ENCODE measurements around the gene NAXD. TPM values are rescaled to one million over a fixed set of nuclear protein-coding genes. Genes with fewer than 3 reads are reported as not detected.

The NAXD gene
- total RNA-seq, 2 experiments from 2014 or later, result 17.4 to 17.8 TPM

DNA sequence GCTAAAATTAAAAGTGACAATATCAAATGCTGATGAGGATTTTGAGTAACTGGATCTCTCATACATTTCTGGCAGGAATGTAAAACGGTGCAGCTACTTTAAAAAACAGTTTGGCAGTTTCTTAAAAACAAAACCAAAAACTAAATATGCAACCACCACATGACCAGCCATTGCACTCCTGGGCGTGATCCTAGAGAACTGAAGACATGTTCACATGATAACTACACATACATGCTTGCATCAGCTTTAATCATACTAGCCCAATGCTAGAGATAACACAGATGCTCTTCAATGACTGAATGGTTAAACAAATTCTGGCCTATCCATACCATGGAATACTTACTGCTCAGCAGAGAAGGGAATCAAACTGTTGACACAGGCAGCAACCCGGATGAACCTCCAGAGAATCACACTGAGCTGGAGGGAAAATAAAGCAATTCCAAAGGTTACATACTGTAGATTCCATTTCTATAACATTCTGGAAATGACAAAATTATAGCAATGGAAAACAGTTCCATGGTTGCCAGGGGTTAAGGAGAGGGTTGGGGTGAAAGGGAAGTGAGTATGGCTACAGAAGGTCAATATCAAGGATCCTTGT lies 25.5 kb upstream of the NAXD start:
- Mint-ChIP-seq H3K36me3 (ENCODE audit: low read depth) (no peaks in the 10 kb centered on the region), H3K4me3 (no peak overlapping the region), H3K27me3 (peaks cover 5% of the 10 kb centered on the region), H3K9me3 (no peaks in the 10 kb centered on the region), H3K4me1 (ENCODE audit: low read depth) (no peaks in the 10 kb centered on the region), H3K27ac (no peak overlapping the region)
- Histone ChIP-seq H3K4me1 (ENCODE audit: insufficient read depth, low read length) (no peaks in the 10 kb centered on the region), H3K9me3 (ENCODE audit: control insufficient read depth in 1 of 2, insufficient read depth in 1 of 2, low read length in 2 of 2) (no peaks in the 10 kb centered on the region), H3K36me3 (ENCODE audit: insufficient read depth, low read length) (no peaks in the 10 kb centered on the region), H3K27ac (ENCODE audit: low read depth in 1 of 2, low read length in 2 of 2) (no peak overlapping the region), H3K4me3 (ENCODE audit: low read length) (no peak overlapping the region), H3K27me3 (ENCODE audit: control insufficient read depth in 1 of 2, insufficient read depth in 2 of 2, low read length in 2 of 2) (no peaks in the 10 kb centered on the region)
- ATAC-seq (ENCODE audit: poor library complexity), result no peak
- no peak for DNase-seq
- ChIA-PET CTCF (no interaction called here), POLR2A (no interaction called here)
- intact Hi-C loops (cut with DNase I, micrococcal nuclease), result loop anchor here in 1 of 2 experiments (10.0 kb wide), 1 partner anchor 465 kb away; no protein-coding TSS in a partner anchor
- no peak for TF ChIP-seq CTCF (IDR thresholded peaks at IDR 0.05)

- H3K9me3 ChIP-seq (ENCODE audit: control insufficient read depth in 1 of 2, insufficient read depth in 1 of 2, low read length in 2 of 2), result no peaks in the 10 kb centered on the region
- H3K4me3 Mint-ChIP-seq, result no peak overlapping the region
- TF ChIP-seq CTCF (IDR thresholded peaks at IDR 0.05), result no peak
- no peaks in the 10 kb centered on the region for H3K27me3 ChIP-seq (ENCODE audit: control insufficient read depth in 1 of 2, insufficient read depth in 2 of 2, low read length in 2 of 2)
- POLR2A ChIA-PET, result no interaction called here
- no peaks in the 10 kb centered on the region for H3K36me3 ChIP-seq (ENCODE audit: insufficient read depth, low read length)
- peaks cover 5% of the 10 kb centered on the region for H3K27me3 Mint-ChIP-seq
- no peaks in the 10 kb centered on the region for H3K36me3 Mint-ChIP-seq (ENCODE audit: low read depth)
- intact Hi-C loops (cut with DNase I, micrococcal nuclease), result loop anchor here in 1 of 2 experiments (10.0 kb wide), 1 partner anchor 464 kb away; no protein-coding TSS in a partner anchor
- no peak overlapping the region for H3K27ac ChIP-seq (ENCODE audit: low read depth in 1 of 2, low read length in 2 of 2)
- no peaks in the 10 kb centered on the region for H3K4me1 Mint-ChIP-seq (ENCODE audit: low read depth)
- H3K4me3 ChIP-seq (ENCODE audit: low read length), result no peak overlapping the region
- no peaks in the 10 kb centered on the region for H3K9me3 Mint-ChIP-seq
- H3K4me1 ChIP-seq (ENCODE audit: insufficient read depth, low read length), result no peaks in the 10 kb centered on the region
- DNase-seq (no peak), ATAC-seq (ENCODE audit: poor library complexity) (no peak)
- CTCF ChIA-PET, result no interaction called here
- H3K27ac Mint-ChIP-seq, result no peak overlapping the region
Observed at GRCh38 chr13:110590577-110590976, 24.8 kb upstream of the NAXD start.

DNA sequence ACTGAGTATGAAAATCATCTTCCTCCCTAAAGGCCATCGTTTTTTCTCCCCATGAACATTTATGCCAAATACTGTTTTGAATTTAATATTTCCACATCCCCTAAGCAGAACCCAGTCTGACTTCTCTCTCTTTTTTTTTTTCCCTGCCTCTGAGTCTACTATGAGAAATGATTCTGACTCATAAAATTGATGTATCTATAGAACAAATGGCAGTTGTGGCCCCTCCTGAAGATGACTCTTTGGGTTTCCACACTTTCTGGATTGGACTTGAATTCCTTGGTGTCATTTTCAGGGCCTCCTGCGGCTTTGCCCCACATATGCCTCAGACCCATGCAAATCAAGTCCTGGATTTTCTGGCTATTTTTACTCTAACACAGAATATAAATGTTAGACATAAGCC lies 22.7 kb upstream of the NAXD start:
- Mint-ChIP-seq H3K4me3 (no peak overlapping the region), H3K27ac (no peak overlapping the region), H3K36me3 (ENCODE audit: low read depth) (no peaks in the 10 kb centered on the region), H3K27me3 (peaks cover 5% of the 10 kb centered on the region), H3K9me3 (no peaks in the 10 kb centered on the region), H3K4me1 (ENCODE audit: low read depth) (no peaks in the 10 kb centered on the region)
- Histone ChIP-seq H3K9me3 (ENCODE audit: control insufficient read depth in 1 of 2, insufficient read depth in 1 of 2, low read length in 2 of 2) (no peaks in the 10 kb centered on the region), H3K4me1 (ENCODE audit: insufficient read depth, low read length) (no peaks in the 10 kb centered on the region), H3K27ac (ENCODE audit: low read depth in 1 of 2, low read length in 2 of 2) (no peak overlapping the region), H3K27me3 (ENCODE audit: control insufficient read depth in 1 of 2, insufficient read depth in 2 of 2, low read length in 2 of 2) (no peaks in the 10 kb centered on the region), H3K4me3 (ENCODE audit: low read length) (no peak overlapping the region), H3K36me3 (ENCODE audit: insufficient read depth, low read length) (no peaks in the 10 kb centered on the region)
- no peak for TF ChIP-seq CTCF (IDR thresholded peaks at IDR 0.05)
- POLR2A ChIA-PET, result no interaction called here
- intact Hi-C loops (cut with DNase I, micrococcal nuclease), result loop anchor here in 1 of 2 experiments (1.0 to 10.0 kb wide), 2 partner anchors 227 to 462 kb away; no protein-coding TSS in a partner anchor
- no peak for ATAC-seq (ENCODE audit: poor library complexity)
- CTCF ChIA-PET, result no interaction called here
- no peak for DNase-seq
